Activated CD8-positive, alpha-beta memory T cell treated with anti-CD3 and anti-CD28 coated beads for 36 hours (primary cell): ENCODE results near the gene CBX3. TPM values are rescaled to one million over a fixed set of nuclear protein-coding genes. Genes with fewer than 3 reads are reported as not detected.

Experiments used
- CTCF ChIA-PET: fragments of 350-600 bp; sonication (Branson Sonifier 250); formaldehyde crosslinking; loops from one replicate; lab custom pipeline; 2021; ENCODE audit warnings: antibody characterized with exemption; lab: Charles Lee
- POLR2A ChIA-PET: fragments of 350-600 bp; sonication (Branson Sonifier 250); formaldehyde crosslinking; loops from one replicate; lab custom pipeline; 2021; ENCODE audit warnings: antibody characterized with exemption; lab: Charles Lee
- total RNA-seq, 2 experiments: library from RNA; stranded (reverse); gene quantifications; one replicate each; pipeline ENCODE4 v1.2.3, GENCODE V29; 2021

Gene CBX3
- total RNA-seq, 2 experiments from 2014 or later: 329 to 331 TPM

- POLR2A ChIA-PET: interaction anchor here (0.6 to 3.4 kb wide), 11 partner anchors 8 to 171 kb away, joined by 3 to 41 read pairs (median 5); partner anchors contain the start of gene NFE2L3
- CTCF ChIA-PET: interaction anchor here (0.7 to 2.3 kb wide), 8 partner anchors 14 to 172 kb away, joined by 3 to 6 read pairs (median 4); no protein-coding TSS in a partner anchor
Observed at GRCh38 chr7:26193432-26194207, 7.9 kb upstream of the CBX3 start.

GRCh38 chr7:26194764-26195163, 6.8 kb upstream of the CBX3 start:
- ChIA-PET CTCF (interaction anchor here (0.7 to 1.5 kb wide), 4 partner anchors 39 to 108 kb away, joined by 3 to 4 read pairs (median 4); no protein-coding TSS in a partner anchor), POLR2A (interaction anchor here (0.6 to 3.4 kb wide), 15 partner anchors 9 to 979 kb away, joined by 3 to 41 read pairs (median 4); partner anchors contain the start of gene NFE2L3)

GRCh38 chr7:26195182-26195581, 6.4 kb upstream of the CBX3 start:
- ChIA-PET CTCF (interaction anchor here (0.7 to 1.5 kb wide), 3 partner anchors 39 to 109 kb away, joined by 3 to 4 read pairs (median 4); no protein-coding TSS in a partner anchor), POLR2A (interaction anchor here (0.6 to 3.4 kb wide), 14 partner anchors 10 to 978 kb away, joined by 3 to 41 read pairs (median 4); partner anchors contain the start of gene NFE2L3)

GRCh38 chr7:26195867-26196657, 5.5 kb upstream of the CBX3 start:
- ChIA-PET CTCF (no interaction called here), POLR2A (interaction anchor here (0.6 to 4.4 kb wide), 5 partner anchors 8 to 35 kb away, joined by 3 to 39 read pairs (median 4); no protein-coding TSS in a partner anchor)

GRCh38 chr7:26197153-26198115, 4.1 kb upstream of the CBX3 start:
- POLR2A ChIA-PET: interaction anchor here (1.0 to 4.4 kb wide), 8 partner anchors 8 to 107 kb away, joined by 3 to 39 read pairs (median 4); partner anchors contain the start of gene NFE2L3
- CTCF ChIA-PET: interaction anchor here (2.1 kb wide), 1 partner anchor 45 kb away, joined by 5 read pairs; the partner anchor contains the start of gene NFE2L3

GRCh38 chr7:26198133-26198780, 3.3 kb upstream of the CBX3 start:
- POLR2A ChIA-PET: interaction anchor here (1.1 to 4.4 kb wide), 6 partner anchors 9 to 95 kb away, joined by 3 to 39 read pairs (median 4); no protein-coding TSS in a partner anchor

GRCh38 chr7:26198781-26199169, 2.8 kb upstream of the CBX3 start:
- CTCF ChIA-PET: interaction anchor here (1.7 to 2.1 kb wide), 2 partner anchors 10 to 47 kb away, joined by 5 to 7 read pairs; partner anchors contain the start of gene NFE2L3
- POLR2A ChIA-PET: interaction anchor here (0.6 to 4.4 kb wide), 5 partner anchors 9 to 69 kb away, joined by 3 to 39 read pairs (median 3); no protein-coding TSS in a partner anchor

More at GRCh38 chr7:26198133-26198780, 3.3 kb upstream of the CBX3 start:
- CTCF ChIA-PET: interaction anchor here (1.7 to 2.1 kb wide), 2 partner anchors 9 to 46 kb away, joined by 5 to 7 read pairs; partner anchors contain the start of gene NFE2L3

- POLR2A ChIA-PET: interaction anchor here (0.6 to 4.4 kb wide), 10 partner anchors 8 to 94 kb away, joined by 3 to 44 read pairs (median 4); partner anchors contain the start of gene NFE2L3
- CTCF ChIA-PET: interaction anchor here (1.0 to 2.1 kb wide), 3 partner anchors 11 to 85 kb away, joined by 3 to 7 read pairs (median 5); partner anchors contain the start of gene NFE2L3
Observed at GRCh38 chr7:26199301-26200037, 2.1 kb upstream of the CBX3 start.

- POLR2A ChIA-PET: interaction anchor here (0.7 to 4.4 kb wide), 7 partner anchors 8 to 93 kb away, joined by 3 to 44 read pairs (median 4); partner anchors contain the start of gene NFE2L3
- CTCF ChIA-PET: interaction anchor here (1.0 to 1.7 kb wide), 2 partner anchors 11 to 85 kb away, joined by 3 to 7 read pairs; no protein-coding TSS in a partner anchor
Observed at GRCh38 chr7:26200038-26200443, 1.5 kb upstream of the CBX3 start.

- CTCF ChIA-PET: interaction anchor here (1.0 to 1.1 kb wide), 2 partner anchors 9 to 93 kb away, joined by 3 read pairs; no protein-coding TSS in a partner anchor
Observed at GRCh38 chr7:26200444-26201246, 900 bp upstream of the CBX3 start, which contains the start of gene HNRNPA2B1. Gene HNRNPA2B1, minus strand, starts transcription at chr7:26200746. Its CDS starts 169 bp downstream, at chr7:26200577.

GRCh38 chr7:26202019-26202990, 760 bp downstream of the CBX3 start:
- CTCF ChIA-PET: interaction anchor here (1.0 to 1.2 kb wide), 2 partner anchors 12 to 14 kb away, joined by 3 to 4 read pairs; no protein-coding TSS in a partner anchor

More at GRCh38 chr7:26200444-26201246, 900 bp upstream of the CBX3 start, which contains the start of gene HNRNPA2B1:
- POLR2A ChIA-PET: interaction anchor here (1.0 to 4.4 kb wide), 11 partner anchors 9 to 169 kb away, joined by 3 to 44 read pairs (median 7); partner anchors contain the start of genes NFE2L3 and SNX10

GRCh38 chr7:26203016-26203415, 1.5 kb downstream of the CBX3 start:
- ChIA-PET POLR2A (interaction anchor here (1.7 to 4.0 kb wide), 3 partner anchors 7 to 91 kb away, joined by 4 to 44 read pairs (median 22); no protein-coding TSS in a partner anchor), CTCF (no interaction called here)

More at GRCh38 chr7:26202019-26202990, 760 bp downstream of the CBX3 start:
- POLR2A ChIA-PET: interaction anchor here (0.7 to 4.0 kb wide), 10 partner anchors 8 to 961 kb away, joined by 3 to 44 read pairs (median 6); partner anchors contain the start of gene NFE2L3

GRCh38 chr7:26208040-26208439, 6.5 kb downstream of the CBX3 start:
- CTCF ChIA-PET: interaction anchor here (0.6 to 0.7 kb wide), 2 partner anchors 36 to 1086 kb away, joined by 3 read pairs; no protein-coding TSS in a partner anchor
- POLR2A ChIA-PET: interaction anchor here (0.9 to 2.2 kb wide), 2 partner anchors 10 to 77 kb away, joined by 5 to 8 read pairs; no protein-coding TSS in a partner anchor
